MM.1S (cell line): ENCODE measurements around the gene AEBP1.

Experiments used
- DNase-seq: peaks from one replicate; pipeline ENCODE4 v3.0.0-alpha.2; 2015
- H2AFZ ChIP-seq: fragments of 300-600 bp; sonication (generic); 2 replicates; pipeline ENCODE4 v1.6.0; 2016; ENCODE audit warnings: antibody characterized with exemption, low read length
- H3F3A ChIP-seq: fragments of 300-600 bp; sonication (generic); 2 replicates; pipeline ENCODE4 v1.6.1; 2016; ENCODE audit warnings: mild to moderate bottlenecking, antibody characterized with exemption, low read length, moderate library complexity, mixed read lengths; ENCODE audit not compliant: insufficient read depth
- H3K27ac ChIP-seq: fragments of 300-600 bp; sonication (generic); 2 replicates; pipeline ENCODE4 v1.5.1; 2016; ENCODE audit warnings: mild to moderate bottlenecking, low read length
- H3K27me3 ChIP-seq: fragments of 300-600 bp; sonication (generic); replicated peaks from 2 replicates; pipeline ENCODE4 v1.6.0; 2016; ENCODE audit warnings: low read length; ENCODE audit not compliant: insufficient read depth
- H3K36me3 ChIP-seq: fragments of 300-600 bp; sonication (generic); replicated peaks from 2 replicates; pipeline ENCODE4 v1.6.1; 2016; ENCODE audit warnings: mild to moderate bottlenecking, low read length, mixed read lengths; ENCODE audit not compliant: insufficient read depth
- H3K4me1 ChIP-seq: fragments of 300-600 bp; sonication (generic); 2 replicates; pipeline ENCODE4 v1.6.1; 2016; ENCODE audit warnings: low read length, mixed read lengths
- H3K4me2 ChIP-seq: fragments of 300-600 bp; sonication (generic); 2 replicates; pipeline ENCODE4 v1.6.0; 2016; ENCODE audit warnings: low read depth, low read length
- H3K4me3 ChIP-seq: fragments of 300-600 bp; sonication (generic); 2 replicates; pipeline ENCODE4 v1.5.1; 2016; ENCODE audit warnings: low read length, mixed read lengths
- H3K79me2 ChIP-seq: fragments of 300-600 bp; sonication (generic); 2 replicates; pipeline ENCODE4 v1.6.1; 2016; ENCODE audit warnings: mixed run types, low read length, mixed read lengths
- H3K9ac ChIP-seq: fragments of 300-600 bp; sonication (generic); 2 replicates; pipeline ENCODE4 v1.6.1; 2016; ENCODE audit warnings: low read length, mixed read lengths
- H3K9me2 ChIP-seq: fragments of 300-600 bp; sonication (generic); replicated peaks from 2 replicates; pipeline ENCODE4 v1.6.1; 2016; ENCODE audit warnings: mild to moderate bottlenecking, low read length, mixed read lengths; ENCODE audit not compliant: insufficient read depth
- H3K9me3 ChIP-seq: fragments of 300-600 bp; sonication (generic); replicated peaks from 2 replicates; pipeline ENCODE4 v1.6.1; 2016; ENCODE audit warnings: mild to moderate bottlenecking, low read length, mixed read lengths; ENCODE audit not compliant: insufficient read depth
- H4K20me1 ChIP-seq: fragments of 300-600 bp; sonication (generic); 2 replicates; pipeline ENCODE4 v1.6.1; 2016; ENCODE audit warnings: mild to moderate bottlenecking, low read length, moderate library complexity, mixed read lengths; ENCODE audit not compliant: insufficient read depth
- EZH2 ChIP-seq: fragments of 300-600 bp; sonication (generic); optimal IDR thresholded peaks from 2 replicates; pipeline ENCODE3; 2017; ENCODE audit warnings: low read depth, mild to moderate bottlenecking, antibody characterized with exemption, low read length, mixed read lengths
- EZH2phosphoT487 ChIP-seq: fragments of 300-600 bp; sonication (generic); IDR thresholded peaks from 2 replicates; pipeline ENCODE4 v1.6.1; 2018; ENCODE audit warnings: antibody characterized with exemption, low read length
- TF ChIP-seq, protein P1 (sequence below): fragments of 300-600 bp; sonication (generic); IDR thresholded peaks from 2 replicates; pipeline ENCODE4 v1.5.1; 2016; ENCODE audit warnings: antibody characterized with exemption, low read length, mixed read lengths

The AEBP1 gene

DNA sequence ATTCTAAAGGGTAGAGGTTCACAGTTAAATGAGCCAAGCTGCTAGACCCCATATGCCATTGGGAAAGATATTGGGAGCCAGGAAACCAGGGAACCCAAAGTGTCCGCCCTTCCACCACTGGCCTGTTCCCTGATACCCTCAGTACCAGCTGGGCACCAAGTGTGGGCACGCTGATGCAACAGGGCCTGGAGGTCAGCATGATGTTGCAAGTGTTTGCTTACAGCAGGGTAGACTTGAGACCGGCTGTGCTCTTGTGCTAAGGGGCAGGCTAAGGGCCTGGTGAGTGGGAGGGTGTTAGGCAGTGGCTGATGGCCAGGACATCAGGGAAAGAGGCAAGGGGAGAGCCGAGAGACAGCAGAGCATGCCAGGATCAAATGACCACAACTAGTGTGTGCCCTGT is 58.0 kb downstream of the AEBP1 start:
- no peaks in the 10 kb centered on the region for H3K9me2 ChIP-seq
- H3K4me2 ChIP-seq = no peak overlapping the region
- H3K4me3 ChIP-seq = no peak overlapping the region
- TF ChIP-seq EZH2phosphoT487 = no peak
- TF ChIP-seq EZH2 = no peak
- TF ChIP-seq, protein P1, sequence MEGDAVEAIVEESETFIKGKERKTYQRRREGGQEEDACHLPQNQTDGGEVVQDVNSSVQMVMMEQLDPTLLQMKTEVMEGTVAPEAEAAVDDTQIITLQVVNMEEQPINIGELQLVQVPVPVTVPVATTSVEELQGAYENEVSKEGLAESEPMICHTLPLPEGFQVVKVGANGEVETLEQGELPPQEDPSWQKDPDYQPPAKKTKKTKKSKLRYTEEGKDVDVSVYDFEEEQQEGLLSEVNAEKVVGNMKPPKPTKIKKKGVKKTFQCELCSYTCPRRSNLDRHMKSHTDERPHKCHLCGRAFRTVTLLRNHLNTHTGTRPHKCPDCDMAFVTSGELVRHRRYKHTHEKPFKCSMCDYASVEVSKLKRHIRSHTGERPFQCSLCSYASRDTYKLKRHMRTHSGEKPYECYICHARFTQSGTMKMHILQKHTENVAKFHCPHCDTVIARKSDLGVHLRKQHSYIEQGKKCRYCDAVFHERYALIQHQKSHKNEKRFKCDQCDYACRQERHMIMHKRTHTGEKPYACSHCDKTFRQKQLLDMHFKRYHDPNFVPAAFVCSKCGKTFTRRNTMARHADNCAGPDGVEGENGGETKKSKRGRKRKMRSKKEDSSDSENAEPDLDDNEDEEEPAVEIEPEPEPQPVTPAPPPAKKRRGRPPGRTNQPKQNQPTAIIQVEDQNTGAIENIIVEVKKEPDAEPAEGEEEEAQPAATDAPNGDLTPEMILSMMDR = no peak
- H3K79me2 ChIP-seq = no peaks in the 10 kb centered on the region
- no peak overlapping the region for H2AFZ ChIP-seq
- H3K27ac ChIP-seq = no peak overlapping the region
- no peaks in the 10 kb centered on the region for H3K4me1 ChIP-seq
- H4K20me1 ChIP-seq = no peaks in the 10 kb centered on the region
- no peaks in the 10 kb centered on the region for H3K36me3 ChIP-seq
- no peaks in the 10 kb centered on the region for H3F3A ChIP-seq
- no peak overlapping the region for H3K9ac ChIP-seq
- H3K9me3 ChIP-seq = no peaks in the 10 kb centered on the region
- DNase-seq = no peak
- no peaks in the 10 kb centered on the region for H3K27me3 ChIP-seq

DNA sequence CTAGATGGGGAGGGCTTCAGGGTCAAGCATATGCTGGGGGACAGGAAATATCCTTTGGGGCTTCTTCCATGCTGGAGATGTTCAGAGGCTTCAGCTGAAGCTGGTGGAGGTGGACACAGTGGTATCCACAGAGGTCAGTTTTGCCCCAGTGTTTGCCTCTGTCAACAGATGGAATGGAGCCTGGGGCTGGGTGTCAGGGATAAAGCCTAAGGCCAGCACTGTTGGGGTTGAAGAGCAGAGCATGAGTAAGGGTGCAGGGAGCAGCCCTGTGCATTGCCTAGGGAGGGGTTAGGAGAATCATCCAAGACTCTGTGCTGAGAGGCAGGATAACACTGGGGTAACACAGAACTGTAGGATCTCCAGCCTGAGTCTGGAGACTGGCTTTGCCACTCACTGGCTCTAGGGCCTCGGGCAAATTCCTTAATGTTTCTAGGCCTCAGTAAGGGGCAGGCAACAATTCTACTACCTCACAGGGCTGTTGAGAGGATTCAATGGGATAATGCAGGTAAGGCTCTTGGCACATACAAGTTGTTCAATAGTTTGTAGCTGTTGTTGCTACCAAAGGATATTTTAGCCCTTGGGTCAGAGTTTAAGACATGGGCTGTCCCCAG is 58.7 kb downstream of the AEBP1 start:
- Histone ChIP-seq H3K27me3 (no peaks in the 10 kb centered on the region), H3K27ac (no peak overlapping the region), H3K9me2 (no peaks in the 10 kb centered on the region), H3K4me1 (peaks cover 5% of the 10 kb centered on the region; the same call in 1 of the 2 replicates), H3K4me2 (no peak overlapping the region), H3K9ac (no peak overlapping the region), H4K20me1 (no peaks in the 10 kb centered on the region), H3K79me2 (no peaks in the 10 kb centered on the region), H3K36me3 (no peaks in the 10 kb centered on the region), H2AFZ (no peak overlapping the region), H3F3A (no peaks in the 10 kb centered on the region), H3K4me3 (no peak overlapping the region), H3K9me3 (no peaks in the 10 kb centered on the region)
- DNase-seq = no peak
- TF ChIP-seq EZH2phosphoT487 = no peak
- TF ChIP-seq, protein P1 = no peak
- TF ChIP-seq EZH2 = no peak

DNA sequence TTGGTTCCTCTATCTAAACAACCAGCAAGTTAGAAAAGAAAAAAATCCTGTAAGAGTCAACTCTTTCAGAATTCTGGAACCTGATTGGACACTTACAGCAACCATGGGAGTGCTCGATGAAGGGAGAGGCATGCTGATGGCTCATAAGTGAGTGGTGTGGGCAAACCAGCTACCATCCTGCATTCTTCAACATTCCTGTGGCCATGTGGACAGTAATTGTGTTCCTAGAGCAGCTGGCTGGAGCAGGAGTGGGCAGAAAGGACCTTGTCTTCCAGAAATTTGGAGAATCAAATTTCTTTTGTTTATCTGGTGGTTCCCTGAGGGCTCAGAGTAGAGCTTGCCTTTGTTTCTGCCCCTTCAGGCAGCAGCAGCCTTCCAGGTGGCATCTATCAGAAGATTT is 59.4 kb downstream of the AEBP1 start:
- no peak for DNase-seq
- no peaks in the 10 kb centered on the region for H3K9me2 ChIP-seq
- no peak overlapping the region for H3K27ac ChIP-seq
- H3K36me3 ChIP-seq = no peaks in the 10 kb centered on the region
- no peak overlapping the region for H3K4me2 ChIP-seq
- H3K4me3 ChIP-seq = no peak overlapping the region
- H3F3A ChIP-seq = no peaks in the 10 kb centered on the region
- H3K9ac ChIP-seq = no peak overlapping the region
- H2AFZ ChIP-seq = no peak overlapping the region
- H3K79me2 ChIP-seq = no peaks in the 10 kb centered on the region
- no peaks in the 10 kb centered on the region for H4K20me1 ChIP-seq
- no peaks in the 10 kb centered on the region for H3K9me3 ChIP-seq
- TF ChIP-seq EZH2phosphoT487 = no peak
- TF ChIP-seq EZH2 = no peak
- TF ChIP-seq, protein P1 = no peak
- peaks cover 5% of the 10 kb centered on the region; the same call in 1 of the 2 replicates for H3K4me1 ChIP-seq
- H3K27me3 ChIP-seq = no peaks in the 10 kb centered on the region
